ENCODE data around the gene ELAC2.

ELAC2 gene

GRCh38 chr17:12995896-12996295, 21.9 kb downstream of the ELAC2 start:
- Histone ChIP-seq H3K36me3 (ENCODE audit: control insufficient read depth, insufficient read depth, low read length) (peaks cover 65% of the 10 kb centered on the region), H3K27me3 (replicated peaks; ENCODE audit: control insufficient read depth, insufficient read depth, low read length) (no peaks in the 10 kb centered on the region), H3K4me3 (replicated peaks; ENCODE audit: low read depth, low read length) (no peak overlapping the region)
- DNase-seq (ENCODE audit: extremely low read depth, insufficient read length) = no peak
- TF ChIP-seq, protein P1, sequence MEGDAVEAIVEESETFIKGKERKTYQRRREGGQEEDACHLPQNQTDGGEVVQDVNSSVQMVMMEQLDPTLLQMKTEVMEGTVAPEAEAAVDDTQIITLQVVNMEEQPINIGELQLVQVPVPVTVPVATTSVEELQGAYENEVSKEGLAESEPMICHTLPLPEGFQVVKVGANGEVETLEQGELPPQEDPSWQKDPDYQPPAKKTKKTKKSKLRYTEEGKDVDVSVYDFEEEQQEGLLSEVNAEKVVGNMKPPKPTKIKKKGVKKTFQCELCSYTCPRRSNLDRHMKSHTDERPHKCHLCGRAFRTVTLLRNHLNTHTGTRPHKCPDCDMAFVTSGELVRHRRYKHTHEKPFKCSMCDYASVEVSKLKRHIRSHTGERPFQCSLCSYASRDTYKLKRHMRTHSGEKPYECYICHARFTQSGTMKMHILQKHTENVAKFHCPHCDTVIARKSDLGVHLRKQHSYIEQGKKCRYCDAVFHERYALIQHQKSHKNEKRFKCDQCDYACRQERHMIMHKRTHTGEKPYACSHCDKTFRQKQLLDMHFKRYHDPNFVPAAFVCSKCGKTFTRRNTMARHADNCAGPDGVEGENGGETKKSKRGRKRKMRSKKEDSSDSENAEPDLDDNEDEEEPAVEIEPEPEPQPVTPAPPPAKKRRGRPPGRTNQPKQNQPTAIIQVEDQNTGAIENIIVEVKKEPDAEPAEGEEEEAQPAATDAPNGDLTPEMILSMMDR (IDR thresholded peaks at IDR 0.05; ENCODE audit: insufficient read depth, low read length, poor library complexity, severe bottlenecking) = no peak

GRCh38 chr17:12995106-12995895, 22.5 kb downstream of the ELAC2 start:
- Histone ChIP-seq H3K4me3 (replicated peaks; ENCODE audit: low read depth, low read length) (no peak overlapping the region), H3K27me3 (replicated peaks; ENCODE audit: control insufficient read depth, insufficient read depth, low read length) (no peaks in the 10 kb centered on the region), H3K36me3 (ENCODE audit: control insufficient read depth, insufficient read depth, low read length) (peaks cover 64% of the 10 kb centered on the region)
- DNase-seq (ENCODE audit: extremely low read depth, insufficient read length) = no peak
- TF ChIP-seq, protein P1 (IDR thresholded peaks at IDR 0.05; ENCODE audit: insufficient read depth, low read length, poor library complexity, severe bottlenecking) = no peak

DNA sequence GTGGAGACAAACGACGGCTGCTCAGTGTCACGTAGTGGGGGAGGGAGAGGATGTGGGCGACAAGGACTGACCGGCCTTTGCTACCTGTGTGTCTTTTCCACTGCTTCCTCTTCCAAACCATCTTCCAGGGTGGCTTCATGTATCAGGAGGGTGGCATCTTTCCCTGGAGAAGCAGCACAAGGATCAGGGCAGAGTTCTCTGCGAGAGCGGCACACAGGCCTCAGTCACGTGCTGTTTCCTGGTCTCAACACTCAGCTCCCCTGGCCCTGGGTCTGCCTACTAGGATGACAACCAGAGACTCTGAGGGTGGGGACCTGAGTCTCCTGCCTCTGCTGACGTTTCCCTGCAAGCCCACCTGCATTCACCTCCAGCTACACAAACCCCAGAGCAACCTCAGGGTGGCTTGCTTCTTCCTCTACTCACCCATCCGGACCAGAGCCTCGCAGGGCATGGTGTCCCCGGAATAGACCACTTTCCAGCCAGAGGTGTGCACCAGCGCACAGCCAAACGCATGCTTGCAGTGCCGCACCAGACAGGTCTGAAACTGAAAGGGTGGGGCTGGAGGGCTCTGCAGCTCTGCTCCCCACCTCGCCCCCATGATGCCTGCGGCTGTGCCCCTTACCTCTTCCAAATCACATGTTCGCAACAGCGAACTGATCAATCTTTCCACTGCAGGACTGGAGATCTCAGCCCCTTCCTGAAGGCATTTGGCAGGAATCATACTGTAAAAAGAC, 23.3 kb downstream of the ELAC2 start:
- Histone ChIP-seq H3K36me3 (ENCODE audit: control insufficient read depth, insufficient read depth, low read length) (peaks cover 63% of the 10 kb centered on the region), H3K27me3 (replicated peaks; ENCODE audit: control insufficient read depth, insufficient read depth, low read length) (no peaks in the 10 kb centered on the region), H3K4me3 (replicated peaks; ENCODE audit: low read depth, low read length) (no peak overlapping the region)
- DNase-seq (ENCODE audit: extremely low read depth, insufficient read length) = no peak
- TF ChIP-seq, protein P1 (IDR thresholded peaks at IDR 0.05; ENCODE audit: insufficient read depth, low read length, poor library complexity, severe bottlenecking) = no peak

- no peaks in the 10 kb centered on the region for H3K27me3 ChIP-seq (replicated peaks; ENCODE audit: control insufficient read depth, insufficient read depth, low read length)
- peaks cover 57% of the 10 kb centered on the region for H3K36me3 ChIP-seq (ENCODE audit: control insufficient read depth, insufficient read depth, low read length)
- H3K4me3 ChIP-seq (replicated peaks; ENCODE audit: low read depth, low read length) = no peak overlapping the region
- no peak for DNase-seq (ENCODE audit: extremely low read depth, insufficient read length)
- TF ChIP-seq, protein P1 (IDR thresholded peaks at IDR 0.05; ENCODE audit: insufficient read depth, low read length, poor library complexity, severe bottlenecking) = no peak
These were observed 24.2 kb downstream of the ELAC2 start for GRCh38 chr17:12993631-12994030.

DNA sequence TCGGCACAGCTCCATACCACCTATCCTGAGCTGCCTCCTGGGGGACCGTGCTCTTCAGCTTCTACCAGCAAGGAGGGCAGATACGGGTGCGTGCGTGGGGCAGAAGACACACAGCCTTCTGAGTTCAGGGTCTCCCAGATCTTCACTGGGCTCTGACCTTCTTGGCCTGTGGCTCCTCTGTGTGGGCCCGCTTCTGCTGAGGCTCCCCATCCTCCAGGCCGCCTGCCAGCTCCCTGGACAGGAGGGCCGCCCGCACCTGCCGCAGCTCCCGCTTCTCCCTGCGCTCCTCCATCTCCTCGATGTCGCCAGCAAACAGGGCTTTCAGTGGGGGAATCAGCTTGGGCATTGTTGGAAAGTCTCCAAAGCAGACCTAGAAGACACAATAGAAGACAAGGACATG, 25.2 kb downstream of the ELAC2 start:
- H3K27me3 ChIP-seq (replicated peaks; ENCODE audit: control insufficient read depth, insufficient read depth, low read length) = no peaks in the 10 kb centered on the region
- H3K36me3 ChIP-seq (ENCODE audit: control insufficient read depth, insufficient read depth, low read length) = peaks cover 52% of the 10 kb centered on the region
- TF ChIP-seq, protein P1 (IDR thresholded peaks at IDR 0.05; ENCODE audit: insufficient read depth, low read length, poor library complexity, severe bottlenecking) = no peak
- no peak for DNase-seq (ENCODE audit: extremely low read depth, insufficient read length)
- H3K4me3 ChIP-seq (replicated peaks; ENCODE audit: low read depth, low read length) = no peak overlapping the region
